Measurements from ENCODE around the gene GAPVD1.

DNA sequence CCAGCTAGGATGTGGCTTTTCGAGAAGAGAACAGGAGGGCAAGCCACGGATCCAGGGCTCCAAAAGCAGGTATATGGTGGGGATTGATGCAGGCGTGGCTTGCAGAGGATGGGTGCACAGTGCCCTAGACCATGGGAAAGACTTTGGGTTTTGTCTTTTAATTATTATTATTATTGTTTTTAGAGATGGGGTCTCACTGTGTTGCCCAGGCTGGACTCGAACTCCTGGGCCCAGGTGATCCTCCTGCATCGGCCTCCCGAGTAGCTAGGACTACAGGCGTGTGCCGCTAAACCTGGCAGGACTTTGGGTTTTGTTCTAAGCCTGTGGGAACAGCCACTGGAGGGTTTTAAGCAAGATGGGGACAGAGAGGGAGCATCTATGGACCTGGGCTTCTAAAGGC lies 152.0 kb downstream of the GAPVD1 start:
- TF ChIP-seq USF2 (IDR thresholded peaks at IDR 0.05; ENCODE audit: low read length) (no peak), HDAC2 (IDR thresholded peaks at IDR 0.05; ENCODE audit: borderline replicate concordance in 1 of 2, low read depth in 2 of 2, low read length in 2 of 2) (no peak), BACH1 (IDR thresholded peaks at IDR 0.05; ENCODE audit: low read length) (no peak), RFX5 (IDR thresholded peaks at IDR 0.05; ENCODE audit: borderline replicate concordance, low read depth, low read length) (no peak)
- TF ChIP-seq, protein P1, sequence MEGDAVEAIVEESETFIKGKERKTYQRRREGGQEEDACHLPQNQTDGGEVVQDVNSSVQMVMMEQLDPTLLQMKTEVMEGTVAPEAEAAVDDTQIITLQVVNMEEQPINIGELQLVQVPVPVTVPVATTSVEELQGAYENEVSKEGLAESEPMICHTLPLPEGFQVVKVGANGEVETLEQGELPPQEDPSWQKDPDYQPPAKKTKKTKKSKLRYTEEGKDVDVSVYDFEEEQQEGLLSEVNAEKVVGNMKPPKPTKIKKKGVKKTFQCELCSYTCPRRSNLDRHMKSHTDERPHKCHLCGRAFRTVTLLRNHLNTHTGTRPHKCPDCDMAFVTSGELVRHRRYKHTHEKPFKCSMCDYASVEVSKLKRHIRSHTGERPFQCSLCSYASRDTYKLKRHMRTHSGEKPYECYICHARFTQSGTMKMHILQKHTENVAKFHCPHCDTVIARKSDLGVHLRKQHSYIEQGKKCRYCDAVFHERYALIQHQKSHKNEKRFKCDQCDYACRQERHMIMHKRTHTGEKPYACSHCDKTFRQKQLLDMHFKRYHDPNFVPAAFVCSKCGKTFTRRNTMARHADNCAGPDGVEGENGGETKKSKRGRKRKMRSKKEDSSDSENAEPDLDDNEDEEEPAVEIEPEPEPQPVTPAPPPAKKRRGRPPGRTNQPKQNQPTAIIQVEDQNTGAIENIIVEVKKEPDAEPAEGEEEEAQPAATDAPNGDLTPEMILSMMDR (IDR thresholded peaks at IDR 0.05; ENCODE audit: control extremely low read depth in 1 of 3, insufficient read depth in 1 of 3, low read depth in 1 of 3, low read length in 3 of 3): no peak
- TF ChIP-seq, protein P2, sequence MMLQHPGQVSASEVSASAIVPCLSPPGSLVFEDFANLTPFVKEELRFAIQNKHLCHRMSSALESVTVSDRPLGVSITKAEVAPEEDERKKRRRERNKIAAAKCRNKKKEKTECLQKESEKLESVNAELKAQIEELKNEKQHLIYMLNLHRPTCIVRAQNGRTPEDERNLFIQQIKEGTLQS (IDR thresholded peaks at IDR 0.05; ENCODE audit: insufficient read depth, low read depth, low read length): no peak
